ENCODE data around the gene ZNF140.

DNA sequence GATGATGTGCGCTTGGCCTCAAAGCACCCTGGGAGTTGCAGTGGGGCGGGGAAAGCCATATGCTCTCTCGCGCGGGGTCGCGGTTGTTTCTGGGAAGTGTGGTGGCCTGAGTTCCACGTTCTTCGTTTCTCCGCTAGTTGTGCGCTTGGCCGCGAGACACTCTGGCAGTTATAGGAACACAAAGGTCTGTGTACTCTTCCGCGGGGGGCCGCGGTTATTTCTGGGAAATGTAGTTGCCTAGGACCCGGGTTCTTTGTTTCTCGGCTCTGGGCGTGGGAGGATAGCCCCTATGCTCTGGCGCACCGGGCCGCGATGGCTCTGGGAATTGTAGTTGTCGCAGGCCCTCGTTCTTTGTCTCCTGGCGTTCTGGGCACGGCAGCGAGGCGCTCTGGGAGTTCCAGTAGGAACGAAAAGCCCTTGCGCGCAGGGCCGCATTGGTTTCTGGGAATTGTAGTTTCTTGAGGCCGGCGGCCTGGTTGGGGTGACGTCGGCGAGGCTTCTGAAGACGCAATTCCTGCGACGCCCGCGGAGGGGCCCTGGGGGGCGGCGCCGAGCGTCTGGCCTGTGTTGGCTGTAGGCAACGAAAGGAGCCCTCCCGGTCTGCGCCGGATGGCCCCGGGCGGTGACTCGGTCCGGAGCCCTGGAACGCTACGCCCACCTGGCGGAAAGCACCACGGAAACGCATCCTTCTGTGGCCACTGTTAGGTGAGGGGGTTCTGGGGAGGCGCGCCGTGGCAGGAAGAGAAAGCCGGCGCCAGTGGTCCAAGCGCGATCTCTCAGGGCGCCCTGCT lies at the start of gene ZNF140:
- TF ChIP-seq, protein P1, sequence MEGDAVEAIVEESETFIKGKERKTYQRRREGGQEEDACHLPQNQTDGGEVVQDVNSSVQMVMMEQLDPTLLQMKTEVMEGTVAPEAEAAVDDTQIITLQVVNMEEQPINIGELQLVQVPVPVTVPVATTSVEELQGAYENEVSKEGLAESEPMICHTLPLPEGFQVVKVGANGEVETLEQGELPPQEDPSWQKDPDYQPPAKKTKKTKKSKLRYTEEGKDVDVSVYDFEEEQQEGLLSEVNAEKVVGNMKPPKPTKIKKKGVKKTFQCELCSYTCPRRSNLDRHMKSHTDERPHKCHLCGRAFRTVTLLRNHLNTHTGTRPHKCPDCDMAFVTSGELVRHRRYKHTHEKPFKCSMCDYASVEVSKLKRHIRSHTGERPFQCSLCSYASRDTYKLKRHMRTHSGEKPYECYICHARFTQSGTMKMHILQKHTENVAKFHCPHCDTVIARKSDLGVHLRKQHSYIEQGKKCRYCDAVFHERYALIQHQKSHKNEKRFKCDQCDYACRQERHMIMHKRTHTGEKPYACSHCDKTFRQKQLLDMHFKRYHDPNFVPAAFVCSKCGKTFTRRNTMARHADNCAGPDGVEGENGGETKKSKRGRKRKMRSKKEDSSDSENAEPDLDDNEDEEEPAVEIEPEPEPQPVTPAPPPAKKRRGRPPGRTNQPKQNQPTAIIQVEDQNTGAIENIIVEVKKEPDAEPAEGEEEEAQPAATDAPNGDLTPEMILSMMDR (conservative IDR thresholded peaks at IDR 0.05; ENCODE audit: low read depth, low read length) = peak; percentile 26; the same call in 1 of the 2 replicates
- TF ChIP-seq MAZ (IDR thresholded peaks at IDR 0.05; ENCODE audit: borderline replicate concordance, low read depth, low read length) (peak; percentile 91; the same call in 1 of the 2 replicates), SMC3 (IDR thresholded peaks at IDR 0.05; ENCODE audit: low read depth, low read length) (no peak), POLR2A (IDR thresholded peaks at IDR 0.05; ENCODE audit: low read depth, low read length) (peak; percentile 82), RCOR1 (IDR thresholded peaks at IDR 0.05; ENCODE audit: insufficient replicate concordance, low read length) (no peak)
